Measurements from ENCODE around the gene POLK. TPM values are rescaled to one million over a fixed set of nuclear protein-coding genes. Genes with fewer than 3 reads are reported as not detected.

POLK gene
- total and polyA plus RNA-seq, 7 experiments from 2014 or later = 16.7 to 36.6 (median 23.0) TPM

- intact Hi-C loops (cut with micrococcal nuclease) = loop anchor here (5.0 to 10.0 kb wide), 8 partner anchors 53 to 1643 kb away; partner anchors contain the start of gene GCNT4 (in 1 of the 2)
- DNase-seq (no peak), ATAC-seq (no peak)
- H3K9me3 ChIP-seq (ENCODE audit: control insufficient read depth in 2 of 3, low read length in 3 of 3) = no peaks in the 10 kb centered on the region
- Mint-ChIP-seq H3K4me3 (peak overlapping the region in 2 of 10 donors; percentile 25 to 97), H3K27ac (no peak overlapping the region), H3K27me3 (no peaks in the 10 kb centered on the region), H3K4me1 (peaks cover 32 to 77% (median 53%) of the 10 kb centered on the region in 7 donors), H3K9me3 (peaks cover 0 to 4% (median 0%) of the 10 kb centered on the region in 11 donors), H3K36me3 (peaks cover 0 to 27% (median 12%) of the 10 kb centered on the region in 5 donors)
- H3K27me3 ChIP-seq (ENCODE audit: control insufficient read depth in 2 of 2, insufficient read depth in 2 of 2, low read length in 2 of 2) = no peaks in the 10 kb centered on the region
- no peak overlapping the region for H3K4me3 ChIP-seq (ENCODE audit: low read length)
- no peak overlapping the region for H3K27ac ChIP-seq (ENCODE audit: low read depth, low read length)
- peaks cover 0 to 13% (median 0%) of the 10 kb centered on the region in 3 experiments for H3K36me3 ChIP-seq (ENCODE audit: control insufficient read depth in 2 of 3, insufficient read depth in 3 of 3, low read length in 3 of 3)
- peaks cover 14 to 27% of the 10 kb centered on the region in 2 donors for H3K4me1 ChIP-seq (ENCODE audit: control insufficient read depth in 2 of 2, insufficient read depth in 2 of 2, low read length in 2 of 2)
- CTCF ChIA-PET = no interaction called here
- POLR2A ChIA-PET = no interaction called here
Measured at GRCh38 chr5:75513841-75514240, 2.1 kb downstream of the POLK start.

GRCh38 chr5:75514323-75514722 is 2.6 kb downstream of the POLK start:
- H3K27me3 Mint-ChIP-seq = no peaks in the 10 kb centered on the region
- peaks cover 0 to 7% (median 0%) of the 10 kb centered on the region in 11 donors for H3K9me3 Mint-ChIP-seq
- H3K36me3 Mint-ChIP-seq = peaks cover 1 to 30% (median 15%) of the 10 kb centered on the region in 5 donors
- intact Hi-C loops (cut with micrococcal nuclease) = loop anchor here (5.0 to 10.0 kb wide), 8 partner anchors 53 to 1643 kb away; partner anchors contain the start of gene GCNT4 (in 1 of the 2)
- Histone ChIP-seq H3K27me3 (ENCODE audit: control insufficient read depth in 2 of 2, insufficient read depth in 2 of 2, low read length in 2 of 2) (no peaks in the 10 kb centered on the region), H3K4me1 (ENCODE audit: control insufficient read depth in 2 of 2, insufficient read depth in 2 of 2, low read length in 2 of 2) (peaks cover 14 to 23% of the 10 kb centered on the region in 2 donors), H3K4me3 (ENCODE audit: low read length) (no peak overlapping the region), H3K27ac (ENCODE audit: low read depth, low read length) (no peak overlapping the region), H3K36me3 (ENCODE audit: control insufficient read depth in 2 of 3, insufficient read depth in 3 of 3, low read length in 3 of 3) (peaks cover 0 to 13% (median 0%) of the 10 kb centered on the region in 3 experiments), H3K9me3 (ENCODE audit: control insufficient read depth in 2 of 3, low read length in 3 of 3) (no peaks in the 10 kb centered on the region)
- DNase-seq = no peak
- H3K4me3 Mint-ChIP-seq = no peak overlapping the region
- CTCF ChIA-PET = no interaction called here
- H3K27ac Mint-ChIP-seq = no peak overlapping the region
- ATAC-seq = no peak
- peaks cover 35 to 77% (median 55%) of the 10 kb centered on the region in 7 donors for H3K4me1 Mint-ChIP-seq
- POLR2A ChIA-PET = no interaction called here

DNA sequence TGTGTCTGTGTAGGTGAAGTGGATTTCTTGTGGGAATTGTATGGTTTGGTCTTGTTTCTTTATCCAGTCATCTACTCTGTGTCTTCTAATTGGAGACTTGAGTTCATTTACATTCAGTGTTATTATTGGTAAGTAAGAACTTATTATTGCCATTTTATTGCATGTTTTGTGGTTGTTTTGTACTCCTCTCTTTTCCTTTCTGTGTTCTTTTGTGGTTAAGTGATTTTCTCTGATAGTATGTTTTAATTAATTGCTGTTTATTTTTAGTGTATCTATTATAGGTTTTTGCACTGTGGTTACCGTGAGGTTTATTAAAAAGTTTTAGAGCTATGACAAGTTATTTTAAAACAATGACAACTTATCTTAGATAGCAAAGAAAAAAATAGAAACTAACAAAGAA is 8.1 kb downstream of the POLK start:
- DNase-seq (no peak), ATAC-seq (no peak)
- Histone ChIP-seq H3K9me3 (ENCODE audit: control insufficient read depth in 2 of 3, low read length in 3 of 3) (peaks cover 0 to 17% (median 7%) of the 10 kb centered on the region in 3 experiments), H3K4me1 (ENCODE audit: control insufficient read depth in 2 of 2, insufficient read depth in 2 of 2, low read length in 2 of 2) (peaks cover 0 to 4% of the 10 kb centered on the region in 2 donors), H3K36me3 (ENCODE audit: control insufficient read depth in 2 of 3, insufficient read depth in 3 of 3, low read length in 3 of 3) (no peaks in the 10 kb centered on the region), H3K27ac (ENCODE audit: low read depth, low read length) (no peak overlapping the region), H3K27me3 (ENCODE audit: control insufficient read depth in 2 of 2, insufficient read depth in 2 of 2, low read length in 2 of 2) (no peaks in the 10 kb centered on the region), H3K4me3 (ENCODE audit: low read length) (no peak overlapping the region)
- Mint-ChIP-seq H3K4me3 (peak overlapping the region in 2 of 10 donors; percentile 11 to 23), H3K4me1 (peaks cover 21 to 59% (median 49%) of the 10 kb centered on the region in 7 donors), H3K27ac (no peak overlapping the region), H3K9me3 (peaks cover 0 to 37% (median 14%) of the 10 kb centered on the region in 11 donors), H3K27me3 (no peaks in the 10 kb centered on the region), H3K36me3 (peaks cover 10 to 51% (median 39%) of the 10 kb centered on the region in 5 donors)
- POLR2A ChIA-PET = interaction anchor here (0.9 kb wide), 1 partner anchor 10 kb away, joined by 3 read pairs; no protein-coding TSS in a partner anchor
- intact Hi-C loops (cut with micrococcal nuclease) = loop anchor here in 1 of 2 donors (10.0 kb wide), 1 partner anchor 585 kb away; no protein-coding TSS in a partner anchor
- CTCF ChIA-PET = no interaction called here

DNA sequence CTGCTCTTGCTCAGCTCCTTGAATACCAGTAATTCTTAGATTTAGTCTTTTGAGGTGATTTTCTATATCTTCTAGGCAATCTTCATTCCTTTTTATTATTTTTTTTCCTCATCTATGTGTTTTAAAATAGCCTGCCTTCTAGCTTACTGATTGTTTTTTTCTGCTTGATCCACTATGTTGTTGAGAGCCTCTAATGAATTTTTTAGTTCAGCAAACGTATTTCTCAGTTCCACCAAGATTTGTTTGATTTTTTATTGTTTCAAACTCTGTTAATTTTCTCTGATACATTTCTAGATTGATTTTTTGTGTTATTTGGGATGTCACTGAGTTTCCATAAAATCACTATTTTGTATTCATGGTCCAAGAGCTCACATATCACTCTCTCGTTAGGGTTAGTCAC is 9.5 kb downstream of the POLK start:
- DNase-seq (no peak), ATAC-seq (no peak)
- H3K9me3 Mint-ChIP-seq = peaks cover 0 to 37% (median 14%) of the 10 kb centered on the region in 11 donors
- ChIA-PET POLR2A (interaction anchor here (0.7 to 0.9 kb wide), 2 partner anchors 9 to 189 kb away, joined by 3 to 4 read pairs; no protein-coding TSS in a partner anchor), CTCF (no interaction called here)
- H3K36me3 Mint-ChIP-seq = peaks cover 10 to 45% (median 39%) of the 10 kb centered on the region in 5 donors
- intact Hi-C loops (cut with micrococcal nuclease) = no loop called here
- no peak overlapping the region for H3K27ac Mint-ChIP-seq
- Histone ChIP-seq H3K27ac (ENCODE audit: low read depth, low read length) (no peak overlapping the region), H3K9me3 (ENCODE audit: control insufficient read depth in 2 of 3, low read length in 3 of 3) (peaks cover 0 to 17% (median 7%) of the 10 kb centered on the region in 3 experiments), H3K4me1 (ENCODE audit: control insufficient read depth in 2 of 2, insufficient read depth in 2 of 2, low read length in 2 of 2) (peaks cover 0 to 9% of the 10 kb centered on the region in 2 donors), H3K36me3 (ENCODE audit: control insufficient read depth in 2 of 3, insufficient read depth in 3 of 3, low read length in 3 of 3) (no peaks in the 10 kb centered on the region), H3K27me3 (ENCODE audit: control insufficient read depth in 2 of 2, insufficient read depth in 2 of 2, low read length in 2 of 2) (no peaks in the 10 kb centered on the region), H3K4me3 (ENCODE audit: low read length) (no peak overlapping the region)
- peaks cover 29 to 67% (median 63%) of the 10 kb centered on the region in 7 donors for H3K4me1 Mint-ChIP-seq
- H3K4me3 Mint-ChIP-seq = peak overlapping the region in 1 of 10 donors; percentile 11
- H3K27me3 Mint-ChIP-seq = no peaks in the 10 kb centered on the region

GRCh38 chr5:75522025-75522424 is 10.3 kb downstream of the POLK start:
- POLR2A ChIA-PET = no interaction called here
- no peaks in the 10 kb centered on the region for H3K27me3 ChIP-seq (ENCODE audit: control insufficient read depth in 2 of 2, insufficient read depth in 2 of 2, low read length in 2 of 2)
- H3K4me1 Mint-ChIP-seq = peaks cover 28 to 70% (median 59%) of the 10 kb centered on the region in 7 donors

DNA sequence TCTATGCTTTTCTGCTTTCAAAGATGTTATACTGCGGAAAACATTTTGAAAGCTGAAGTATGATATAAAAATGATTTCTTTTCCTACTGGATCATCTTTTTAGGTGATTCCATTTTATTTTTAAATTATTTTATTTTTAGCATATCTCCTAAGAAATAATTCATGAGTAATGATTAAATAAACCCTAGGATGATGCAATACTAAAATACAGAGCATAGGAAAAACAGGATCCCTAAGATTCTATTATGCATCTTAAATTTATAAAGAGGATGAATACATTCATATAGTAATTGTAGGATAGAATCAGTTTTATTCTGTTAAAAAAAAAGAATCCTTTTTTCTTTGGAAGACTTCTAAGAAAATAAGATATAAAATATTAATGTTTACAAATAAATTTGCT is 10.9 kb downstream of the POLK start:
- ATAC-seq (no peak), DNase-seq (no peak)
- Histone ChIP-seq H3K4me3 (ENCODE audit: low read length) (no peak overlapping the region), H3K9me3 (ENCODE audit: control insufficient read depth in 2 of 3, low read length in 3 of 3) (peaks cover 0 to 17% (median 7%) of the 10 kb centered on the region in 3 experiments), H3K4me1 (ENCODE audit: control insufficient read depth in 2 of 2, insufficient read depth in 2 of 2, low read length in 2 of 2) (peaks cover 0 to 9% of the 10 kb centered on the region in 2 donors), H3K36me3 (ENCODE audit: control insufficient read depth in 2 of 3, insufficient read depth in 3 of 3, low read length in 3 of 3) (no peaks in the 10 kb centered on the region), H3K27ac (ENCODE audit: low read depth, low read length) (no peak overlapping the region), H3K27me3 (ENCODE audit: control insufficient read depth in 2 of 2, insufficient read depth in 2 of 2, low read length in 2 of 2) (no peaks in the 10 kb centered on the region)
- Mint-ChIP-seq H3K4me3 (no peak overlapping the region), H3K27me3 (no peaks in the 10 kb centered on the region), H3K27ac (no peak overlapping the region), H3K4me1 (peaks cover 25 to 65% (median 57%) of the 10 kb centered on the region in 7 donors), H3K9me3 (peaks cover 0 to 37% (median 14%) of the 10 kb centered on the region in 11 donors), H3K36me3 (peaks cover 10 to 42% (median 36%) of the 10 kb centered on the region in 5 donors)
- ChIA-PET POLR2A (interaction anchor here (0.6 kb wide), 1 partner anchor 10 kb away, joined by 4 read pairs; no protein-coding TSS in a partner anchor), CTCF (no interaction called here)
- intact Hi-C loops (cut with micrococcal nuclease) = no loop called here

More at GRCh38 chr5:75522025-75522424, 10.3 kb downstream of the POLK start:
- Histone ChIP-seq H3K4me1 (ENCODE audit: control insufficient read depth in 2 of 2, insufficient read depth in 2 of 2, low read length in 2 of 2) (peaks cover 0 to 9% of the 10 kb centered on the region in 2 donors), H3K36me3 (ENCODE audit: control insufficient read depth in 2 of 3, insufficient read depth in 3 of 3, low read length in 3 of 3) (no peaks in the 10 kb centered on the region), H3K4me3 (ENCODE audit: low read length) (no peak overlapping the region), H3K27ac (ENCODE audit: low read depth, low read length) (no peak overlapping the region), H3K9me3 (ENCODE audit: control insufficient read depth in 2 of 3, low read length in 3 of 3) (peaks cover 0 to 17% (median 7%) of the 10 kb centered on the region in 3 experiments)
- intact Hi-C loops (cut with micrococcal nuclease) = no loop called here
- H3K36me3 Mint-ChIP-seq = peaks cover 10 to 43% (median 39%) of the 10 kb centered on the region in 5 donors
- CTCF ChIA-PET = no interaction called here
- no peaks in the 10 kb centered on the region for H3K27me3 Mint-ChIP-seq
- ATAC-seq = no peak
- H3K27ac Mint-ChIP-seq = no peak overlapping the region
- H3K9me3 Mint-ChIP-seq = peaks cover 0 to 37% (median 14%) of the 10 kb centered on the region in 11 donors
- no peak for DNase-seq
- H3K4me3 Mint-ChIP-seq = no peak overlapping the region

Measured in naive thymus-derived CD4-positive, alpha-beta T cell (primary cell).